Tongue (tissue), 2 donors: ENCODE results near the gene WSCD1. TPM values are rescaled to one million over a fixed set of nuclear protein-coding genes. Genes with fewer than 3 reads are reported as not detected.

Experiments
- DNase-seq: peaks from one replicate; pipeline ENCODE4 v3.0.0-alpha.2; 2015
- total RNA-seq: library from RNA; depleted of rRNA; stranded (reverse); fragments of >200 nt; gene quantifications from one replicate; pipeline ENCODE4 v1.2.3, GENCODE V29; 2014

WSCD1 gene
- total RNA-seq, 1 donor from 2014 or later: 29.5 TPM

- DNase-seq: no peak
Measured at GRCh38 chr17:6061290-6061689, 8.9 kb upstream of the WSCD1 start.

- DNase-seq: no peak
Measured at GRCh38 chr17:6064868-6065267, 5.3 kb upstream of the WSCD1 start.

- DNase-seq: no peak
Measured at GRCh38 chr17:6065351-6065750, 4.8 kb upstream of the WSCD1 start.

- DNase-seq: no peak
Measured at GRCh38 chr17:6066183-6066948, 3.8 kb upstream of the WSCD1 start.

GRCh38 chr17:6067060-6067459 lies 3.1 kb upstream of the WSCD1 start:
- DNase-seq: no peak

- DNase-seq: no peak
Measured at GRCh38 chr17:6070430-6070912, 292 bp downstream of the WSCD1 start.

GRCh38 chr17:6070913-6071511 lies 833 bp downstream of the WSCD1 start:
- DNase-seq: peak; percentile 48

- DNase-seq: no peak
Measured at GRCh38 chr17:6071528-6072065, 1.4 kb downstream of the WSCD1 start.

- no peak for DNase-seq
Measured at GRCh38 chr17:6072157-6072556, 2.0 kb downstream of the WSCD1 start.

- DNase-seq: no peak
Measured at GRCh38 chr17:6072611-6073010, 2.4 kb downstream of the WSCD1 start.

GRCh38 chr17:6073620-6074019 lies 3.4 kb downstream of the WSCD1 start:
- no peak for DNase-seq

GRCh38 chr17:6075050-6075449 lies 4.9 kb downstream of the WSCD1 start:
- DNase-seq: peak; percentile 93

- DNase-seq: peak; percentile 71
Measured at GRCh38 chr17:6075845-6076244, 5.7 kb downstream of the WSCD1 start.

- DNase-seq: no peak
Measured at GRCh38 chr17:6077752-6078151, 7.6 kb downstream of the WSCD1 start.

GRCh38 chr17:6078458-6078871 lies 8.3 kb downstream of the WSCD1 start:
- DNase-seq: peak; percentile 70

- peak; percentile 95 for DNase-seq
Measured at GRCh38 chr17:6079155-6079888, 9.1 kb downstream of the WSCD1 start.

GRCh38 chr17:6079960-6080359 lies 9.8 kb downstream of the WSCD1 start:
- no peak for DNase-seq

- no peak for DNase-seq
Measured at GRCh38 chr17:6080711-6081430, 10.7 kb downstream of the WSCD1 start.

- DNase-seq: no peak
Measured at GRCh38 chr17:6082335-6082734, 12.2 kb downstream of the WSCD1 start.

- peak; percentile 96 for DNase-seq
Measured at GRCh38 chr17:6084311-6085161, 14.4 kb downstream of the WSCD1 start.

- DNase-seq: no peak
Measured at GRCh38 chr17:6085812-6086211, 15.6 kb downstream of the WSCD1 start.
